HepG2 (cell line): Measurements from ENCODE around the gene RAB5B. TPM values are rescaled to one million over a fixed set of nuclear protein-coding genes. Genes with fewer than 3 reads are reported as not detected.

Experiments
- ATAC-seq: fragments of 200-7000 bp; cut with Tn5 transposase; 3 replicates; pipeline ENCODE4 v1.9.1; 2020; ENCODE audit warnings: mild to moderate bottlenecking, moderate library complexity
- BruUV-seq: library from RNA; stranded (reverse); fragments of 400-500 nt; replicated peaks from 2 replicates; lab custom pipeline; 2021; lab: Mats Ljungman, UMichigan
- CTCF ChIA-PET: fragments of 300-600 bp; formaldehyde crosslinking; extraction: SDS; loops from one replicate; lab custom pipeline; 2021; ENCODE audit warnings: low total read pairs, inconsistent platforms, low intra/inter-chr PET ratio; lab: Yijun Ruan, JAX
- POLR2A ChIA-PET: fragments of 350-600 bp; sonication (Branson Sonifier 250); formaldehyde crosslinking; loops from one replicate; lab custom pipeline; 2020; ENCODE audit warnings: antibody characterized with exemption, inconsistent platforms; lab: Yijun Ruan, JAX
- DNase-seq: peaks from one replicate; pipeline ENCODE4 v3.0.0-alpha.2; 2015; ENCODE audit warnings: low spot score
- FAIRE-seq: peaks from 3 replicates; lab custom pipeline; 2011; peaks lifted over from hg19 to GRCh38; lab: Jason Lieb, UNC
- H2AFZ ChIP-seq: one replicate; pipeline ENCODE4 v1.6.1; 2011; ENCODE audit warnings: low read length, inconsistent platforms
- H3K27ac ChIP-seq: fragments of 300-600 bp; 3 replicates; pipeline ENCODE4 v1.8.0; 2011; ENCODE audit warnings: mixed run types, mild to moderate bottlenecking, mixed read lengths, low read length, inconsistent platforms; ENCODE audit not compliant: insufficient read depth; ENCODE audit errors: extremely low read length
- H3K27me3 ChIP-seq, 2 experiments: fragments of 200-600 bp in 1 of 2; 2 replicates in 1 of 2; 3 replicates in 1 of 2; pipeline versions ENCODE4 v1.6.0 to v1.8.0; 2011; ENCODE audit warnings: low read length in 2 of 2, mild to moderate bottlenecking in 2 of 2, moderate library complexity in 2 of 2, inconsistent platforms in 1 of 2; ENCODE audit not compliant: insufficient read depth in 2 of 2, control insufficient read depth in 1 of 2
- H3K36me3 ChIP-seq, 2 experiments: fragments of 200-600 bp in 1 of 2; replicated peaks in 1 of 2; 2 replicates in 1 of 2; 3 replicates in 1 of 2; pipeline versions ENCODE4 v1.5.1 to v1.8.0; 2011; ENCODE audit warnings: low read length in 2 of 2, inconsistent platforms in 1 of 2; ENCODE audit not compliant: insufficient read depth in 2 of 2, control insufficient read depth in 1 of 2
- H3K4me1 ChIP-seq: 2 replicates; pipeline ENCODE4 v1.5.1; 2012; ENCODE audit warnings: low read length, inconsistent platforms; ENCODE audit not compliant: insufficient read depth
- H3K4me2 ChIP-seq: 2 replicates; pipeline ENCODE4 v1.6.0; 2011; ENCODE audit warnings: low read depth, low read length, inconsistent platforms
- H3K4me3 ChIP-seq, 3 experiments: fragments of 200-600 bp in 1 of 3; sonication (generic), shearing (Covaris generic) in 1 of 3; replicated peaks in 1 of 3; 2 replicates each; pipeline ENCODE4 v1.5.1; 2011 to 2016; ENCODE audit warnings: low read length in 3 of 3, inconsistent platforms in 2 of 3, low read depth in 2 of 3, mild to moderate bottlenecking in 2 of 3, control low read depth in 1 of 3, mixed read lengths in 1 of 3; ENCODE audit not compliant: insufficient read depth in 1 of 3
- H3K79me2 ChIP-seq: one replicate; pipeline ENCODE4 v1.6.1; 2011; ENCODE audit warnings: low read length, inconsistent platforms; ENCODE audit not compliant: insufficient read depth
- H3K9ac ChIP-seq: 2 replicates; pipeline ENCODE4 v1.6.0; 2011; ENCODE audit warnings: mild to moderate bottlenecking, low read depth, low read length, inconsistent platforms; ENCODE audit not compliant: insufficient read depth
- H3K9me3 ChIP-seq: 2 replicates; pipeline ENCODE4 v1.5.1; 2012; ENCODE audit warnings: mild to moderate bottlenecking, low read length
- H4K20me1 ChIP-seq: 2 replicates; pipeline ENCODE4 v1.6.0; 2011; ENCODE audit warnings: inconsistent platforms, mild to moderate bottlenecking, low read length, moderate library complexity; ENCODE audit not compliant: insufficient read depth
- HOXA9 ChIP-seq: sonication (generic); formaldehyde crosslinking; IDR thresholded peaks from 2 replicates; pipeline ENCODE4 v1.8.1; 2022; ENCODE audit warnings: missing genetic modification reagents, mild to moderate bottlenecking, moderate library complexity, borderline replicate concordance
- RARA ChIP-seq: IDR thresholded peaks from 2 replicates; pipeline ENCODE4 v1.6.1; 2016; ENCODE audit warnings: missing genetic modification reagents, missing compliant biosample characterization
- TAF1 ChIP-seq: sonication (generic); formaldehyde crosslinking; IDR thresholded peaks from 2 replicates; pipeline ENCODE4 v1.4.0; 2020; ENCODE audit warnings: missing genetic modification reagents
- ZNF136 ChIP-seq: sonication (generic); formaldehyde crosslinking; IDR thresholded peaks from 2 replicates; pipeline ENCODE4 v1.8.1; 2022; ENCODE audit warnings: low read depth, mild to moderate bottlenecking, moderate library complexity, missing genetic modification reagents
- ZNF17 ChIP-seq: sonication (generic); formaldehyde crosslinking; IDR thresholded peaks from 2 replicates; pipeline ENCODE4 v1.5.0; 2020; ENCODE audit warnings: mild to moderate bottlenecking, missing genetic modification reagents
- ZNF792 ChIP-seq: IDR thresholded peaks from 2 replicates; pipeline ENCODE4 v1.6.1; 2016
- WGBS: methylation state at CpG from one replicate; pipeline ENCODE4 v1.1.6; 2017; ENCODE audit warnings: low lambda C conversion rate; 5-methylcytosine and 5-hydroxymethylcytosine counted together
- in situ Hi-C: cut with HindIII; loops from 2 replicates; pipeline ENCODE4 v1.10.0; 2017; ENCODE audit warnings: low pct_unique_long_range_greater_than_20kb; ENCODE audit not compliant: extremely low pct_ligation_motif_present
- intact Hi-C: fragments of 100-400 bp; cut with micrococcal nuclease; formaldehyde crosslinking; loops from one replicate; pipeline ENCODE4 v1.10.0; 2022; ENCODE audit not compliant: unreplicated experiment
- polyA plus RNA-seq, 8 experiments: library from polyadenylated mRNA; depleted of rRNA in 3 of 8; stranded (reverse) in 7 of 8; unstranded in 1 of 8; fragments of >200 nt; fragmentation: Illumina TruSeq in 4 of 8; extraction: Trizol in 4 of 8; gene quantifications; 2 replicates each; pipeline versions ENCODE4 v1.2.1 to v1.2.3, GENCODE V29; 2011 to 2016; ENCODE audit warnings: low read depth in 4 of 8, missing spikeins in 1 of 8, mixed read lengths in 1 of 8; ENCODE audit not compliant: insufficient read depth in 1 of 8
- total RNA-seq, 5 experiments: library from RNA; depleted of rRNA; stranded (reverse); fragments of >200 nt; fragmentation: Illumina TruSeq; extraction: Trizol; gene quantifications; 2 replicates each; pipeline ENCODE4 v1.2.3, GENCODE V29; 2016; ENCODE audit warnings: low read depth in 1 of 5
- TF ChIP-seq, protein P1 (sequence below): IDR thresholded peaks from 2 replicates; pipeline ENCODE4 v1.6.1; 2016; ENCODE audit warnings: low read depth, control low read depth

RAB5B gene
- total and polyA plus RNA-seq, 2 of the 13 experiments (the other 11 are each of a cell fraction or from before 2014, with no cell fraction given): 26.0 to 68.3 TPM

DNA sequence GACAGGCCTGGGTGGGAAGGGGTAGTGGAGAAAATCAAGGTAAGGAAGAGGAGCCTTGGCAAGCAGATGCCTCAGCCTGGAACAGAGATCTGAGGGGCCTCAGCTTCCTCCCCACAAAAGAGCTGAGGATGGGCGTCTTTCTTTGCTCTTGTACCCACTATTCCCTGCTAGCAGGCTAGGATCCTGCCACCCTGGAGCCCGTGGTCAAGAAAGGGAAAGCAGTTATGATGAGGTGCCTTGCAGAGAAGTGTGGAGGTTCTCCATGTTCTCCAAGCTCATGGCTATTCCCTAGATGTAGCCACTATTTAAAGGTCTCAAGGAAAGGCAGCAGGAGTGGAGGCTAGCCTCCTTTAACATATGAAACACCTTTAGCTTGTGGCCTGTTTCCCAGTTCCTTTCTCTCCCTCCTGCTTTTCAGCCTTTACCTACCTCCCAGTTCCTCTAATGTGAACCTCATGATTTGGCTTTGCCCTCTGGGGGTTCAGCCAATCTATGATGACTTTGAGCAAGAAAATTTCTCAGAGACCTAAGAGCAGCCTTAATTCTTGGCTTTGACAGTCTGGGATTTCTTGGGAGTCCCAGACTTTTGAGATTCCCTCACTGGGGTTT is 48.1 kb downstream of the RAB5B start:
- CTCF ChIA-PET: no interaction called here
- BruUV-seq: TSS peak; percentile 40
- Histone ChIP-seq H3K79me2 (no peaks in the 10 kb centered on the region), H4K20me1 (no peaks in the 10 kb centered on the region), H3K9me3 (no peaks in the 10 kb centered on the region), H3K36me3 (no peaks in the 10 kb centered on the region; a peak in 2 of 5 replicates), H2AFZ (no peak overlapping the region), H3K27me3 (no peaks in the 10 kb centered on the region), H3K4me3 (peak overlapping the region; percentile 34 to 56 (median 34); a peak in 5 of 6 replicates), H3K27ac (no peak overlapping the region), H3K4me1 (peaks cover 33% of the 10 kb centered on the region), H3K4me2 (peak overlapping the region; percentile 70), H3K9ac (peak overlapping the region; percentile 44)
- 66% methylated on average over 2 of the region's 2 CpGs for WGBS
- TF ChIP-seq ZNF792 (CRISPR knock-in tag): no peak
- TF ChIP-seq, protein P1, sequence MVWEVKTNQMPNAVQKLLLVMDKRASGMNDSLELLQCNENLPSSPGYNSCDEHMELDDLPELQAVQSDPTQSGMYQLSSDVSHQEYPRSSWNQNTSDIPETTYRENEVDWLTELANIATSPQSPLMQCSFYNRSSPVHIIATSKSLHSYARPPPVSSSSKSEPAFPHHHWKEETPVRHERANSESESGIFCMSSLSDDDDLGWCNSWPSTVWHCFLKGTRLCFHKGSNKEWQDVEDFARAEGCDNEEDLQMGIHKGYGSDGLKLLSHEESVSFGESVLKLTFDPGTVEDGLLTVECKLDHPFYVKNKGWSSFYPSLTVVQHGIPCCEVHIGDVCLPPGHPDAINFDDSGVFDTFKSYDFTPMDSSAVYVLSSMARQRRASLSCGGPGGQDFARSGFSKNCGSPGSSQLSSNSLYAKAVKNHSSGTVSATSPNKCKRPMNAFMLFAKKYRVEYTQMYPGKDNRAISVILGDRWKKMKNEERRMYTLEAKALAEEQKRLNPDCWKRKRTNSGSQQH (CRISPR knock-in tag): no peak
- TF ChIP-seq ZNF136 (CRISPR knock-in tag): no peak
- TF ChIP-seq HOXA9 (CRISPR knock-in tag): no peak
- TF ChIP-seq TAF1 (CRISPR knock-in tag): no peak
- no peak for TF ChIP-seq ZNF17 (CRISPR knock-in tag)
- no peak for TF ChIP-seq RARA (CRISPR knock-in tag)
- DNase-seq: no peak
- intact Hi-C loops (no loop called here), in situ Hi-C loops (no loop called here)
- POLR2A ChIA-PET: interaction anchor here (0.9 to 4.2 kb wide), 5 partner anchors 11 to 92 kb away, joined by 3 to 27 read pairs (median 8); partner anchors contain the start of genes RAB5B and SUOX
- no peak for FAIRE-seq
- ATAC-seq: peak; percentile 27
